GM21529 (cell line): Measurements from ENCODE around the gene AQP2.

Source experiments
- ATAC-seq: cut with Tn5 transposase; IDR thresholded peaks from one replicate; pipeline ENCODE4 v1.9.1; 2021; ENCODE audit not compliant: unreplicated experiment

Gene AQP2, protein sequence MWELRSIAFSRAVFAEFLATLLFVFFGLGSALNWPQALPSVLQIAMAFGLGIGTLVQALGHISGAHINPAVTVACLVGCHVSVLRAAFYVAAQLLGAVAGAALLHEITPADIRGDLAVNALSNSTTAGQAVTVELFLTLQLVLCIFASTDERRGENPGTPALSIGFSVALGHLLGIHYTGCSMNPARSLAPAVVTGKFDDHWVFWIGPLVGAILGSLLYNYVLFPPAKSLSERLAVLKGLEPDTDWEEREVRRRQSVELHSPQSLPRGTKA

DNA sequence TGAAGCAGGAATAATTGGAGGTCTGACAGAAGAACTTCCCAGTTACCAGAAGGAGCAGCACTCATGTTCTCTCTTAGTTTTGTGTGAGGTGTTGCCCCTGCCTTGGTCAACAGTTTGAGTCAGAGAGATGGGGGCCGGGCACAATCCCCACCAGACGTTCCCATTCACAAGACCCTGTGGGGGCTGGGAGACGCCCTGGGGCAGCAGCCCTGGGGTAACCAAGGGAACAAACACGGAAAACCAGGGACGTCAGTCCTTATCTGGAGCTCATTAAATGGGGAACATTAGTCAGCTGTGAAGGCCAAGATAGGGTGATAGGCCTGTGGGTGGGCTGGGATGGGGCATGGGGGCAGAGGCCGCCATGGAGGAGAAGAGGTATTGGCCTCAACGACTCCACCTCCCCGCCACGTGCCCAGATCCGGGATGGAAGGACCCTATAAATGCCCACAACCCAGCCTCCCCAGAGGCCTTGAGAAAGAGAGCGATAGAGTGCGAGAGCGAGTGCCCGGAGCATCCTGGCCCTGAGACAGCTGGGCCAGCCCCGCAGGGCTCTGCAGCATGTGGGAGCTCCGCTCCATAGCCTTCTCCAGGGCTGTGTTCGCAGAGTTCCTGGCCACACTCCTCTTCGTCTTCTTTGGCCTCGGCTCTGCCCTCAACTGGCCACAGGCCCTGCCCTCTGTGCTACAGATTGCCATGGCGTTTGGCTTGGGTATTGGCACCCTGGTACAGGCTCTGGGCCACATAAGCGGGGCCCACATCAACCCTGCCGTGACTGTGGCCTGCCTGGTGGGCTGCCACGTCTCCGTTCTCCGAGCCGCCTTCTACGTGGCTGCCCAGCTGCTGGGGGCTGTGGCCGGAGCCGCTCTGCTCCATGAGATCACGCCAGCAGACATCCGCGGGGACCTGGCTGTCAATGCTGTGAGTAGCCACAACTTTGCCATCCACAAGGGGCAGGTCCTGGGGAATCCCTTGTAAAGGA lies at the start of gene AQP2:
TSS of gene AQP2 (plus strand) at position 465 of the 979 bp plus-strand sequence. CDS start at position 559, 94 bp downstream.
- no peak for ATAC-seq

DNA sequence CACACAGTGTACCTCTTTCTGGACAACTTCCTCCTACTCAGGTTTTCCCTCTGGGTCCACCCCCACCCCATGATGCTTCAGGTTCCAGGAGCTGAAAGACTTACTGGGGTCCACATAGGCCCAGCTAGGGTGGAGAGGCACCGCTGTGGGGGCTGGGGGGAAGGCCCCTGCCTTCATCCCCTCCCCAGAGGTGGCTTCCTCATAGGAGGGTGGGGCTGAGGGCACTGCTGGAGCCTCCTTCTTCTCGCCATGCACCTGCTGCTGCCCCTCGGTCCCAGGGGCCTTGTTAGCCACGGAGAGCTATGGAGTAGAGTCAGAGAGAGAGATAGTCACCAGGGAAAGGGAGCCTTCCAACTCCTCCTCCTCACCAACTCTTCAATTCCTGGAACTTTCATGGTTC lies 49.5 kb upstream of the AQP2 start:
- no peak for ATAC-seq

DNA sequence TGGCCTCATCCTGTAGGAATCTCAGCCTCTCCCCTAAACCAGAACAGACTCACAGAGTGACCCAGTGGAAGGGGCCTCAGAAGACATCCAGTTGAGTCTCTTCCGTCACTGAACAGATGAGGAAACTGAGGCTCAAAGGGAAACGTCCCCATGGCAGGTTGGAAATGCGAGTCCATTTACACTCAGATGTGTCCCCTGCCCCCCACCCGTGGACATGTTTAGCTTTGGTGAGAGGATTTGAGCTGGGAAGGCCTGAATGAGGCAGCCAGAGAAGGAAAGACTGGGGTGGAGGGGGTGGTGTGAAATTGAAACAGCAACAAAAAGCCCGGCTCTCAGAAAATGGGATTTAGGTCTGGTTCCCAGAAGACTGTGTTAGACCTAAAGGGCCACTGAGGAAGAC lies 48.6 kb upstream of the AQP2 start:
- ATAC-seq: no peak

DNA sequence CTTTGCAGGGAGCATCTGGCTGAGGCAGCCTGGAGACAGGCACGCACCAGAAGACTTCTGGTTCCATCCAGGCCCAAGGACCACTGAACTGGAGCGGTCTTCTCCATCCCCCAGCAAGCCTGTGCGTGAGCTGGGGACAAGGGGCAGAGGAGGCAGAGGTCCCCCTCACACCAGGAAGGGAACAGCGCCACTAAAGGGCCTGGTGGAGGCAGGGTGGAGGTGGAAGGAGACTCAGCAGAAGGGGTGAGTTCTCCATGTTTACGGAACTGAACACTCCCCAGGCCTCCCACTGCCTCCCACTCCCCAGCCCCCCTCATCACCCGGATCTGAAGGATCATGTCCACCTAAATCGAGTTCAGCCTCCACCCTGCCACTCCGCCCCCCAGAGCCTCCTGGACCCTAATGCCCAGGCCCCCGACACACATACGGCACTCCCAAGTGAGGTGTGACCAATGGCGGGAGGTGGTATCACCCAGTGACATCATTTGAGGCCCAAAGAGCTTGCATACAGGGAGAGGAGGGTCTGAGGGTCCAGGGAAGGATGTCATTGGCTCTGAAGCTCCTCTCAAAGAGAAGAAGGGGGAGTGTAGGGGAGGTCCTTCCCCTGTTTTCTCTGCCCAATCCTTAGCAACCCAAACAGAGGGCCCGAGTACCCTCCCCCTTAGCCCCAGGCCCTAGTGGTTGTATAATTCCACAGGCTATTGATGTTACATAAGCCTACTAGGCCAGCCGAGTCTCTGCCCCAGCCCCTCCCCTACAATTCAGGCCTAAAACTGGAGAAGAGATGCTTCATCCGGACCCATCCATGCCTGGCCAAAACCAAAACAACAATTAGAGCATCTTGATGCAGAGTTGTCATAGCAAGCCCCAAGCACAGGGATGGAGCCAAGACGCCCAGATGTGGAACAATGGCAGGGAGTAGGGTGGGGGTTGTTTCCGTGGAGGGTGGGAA lies 47.9 kb upstream of the AQP2 start:
- no peak for ATAC-seq

DNA sequence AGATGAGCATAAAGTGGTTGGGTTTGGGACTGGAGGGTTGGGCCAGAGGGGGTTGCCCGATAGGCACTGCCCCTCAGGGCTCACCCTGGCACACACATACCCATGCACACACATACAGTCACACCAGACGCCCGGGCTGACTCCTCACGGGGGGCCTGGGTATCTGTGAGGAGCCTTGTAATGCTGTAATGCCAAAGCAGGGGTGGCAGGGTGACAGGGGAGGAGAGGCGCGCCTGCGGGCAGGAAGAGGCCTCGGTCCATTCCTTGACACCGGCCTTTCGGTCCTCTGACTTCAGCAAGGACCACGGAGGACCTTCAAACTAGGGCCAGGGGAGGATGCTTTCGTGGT lies 47.2 kb upstream of the AQP2 start:
- no peak for ATAC-seq

DNA sequence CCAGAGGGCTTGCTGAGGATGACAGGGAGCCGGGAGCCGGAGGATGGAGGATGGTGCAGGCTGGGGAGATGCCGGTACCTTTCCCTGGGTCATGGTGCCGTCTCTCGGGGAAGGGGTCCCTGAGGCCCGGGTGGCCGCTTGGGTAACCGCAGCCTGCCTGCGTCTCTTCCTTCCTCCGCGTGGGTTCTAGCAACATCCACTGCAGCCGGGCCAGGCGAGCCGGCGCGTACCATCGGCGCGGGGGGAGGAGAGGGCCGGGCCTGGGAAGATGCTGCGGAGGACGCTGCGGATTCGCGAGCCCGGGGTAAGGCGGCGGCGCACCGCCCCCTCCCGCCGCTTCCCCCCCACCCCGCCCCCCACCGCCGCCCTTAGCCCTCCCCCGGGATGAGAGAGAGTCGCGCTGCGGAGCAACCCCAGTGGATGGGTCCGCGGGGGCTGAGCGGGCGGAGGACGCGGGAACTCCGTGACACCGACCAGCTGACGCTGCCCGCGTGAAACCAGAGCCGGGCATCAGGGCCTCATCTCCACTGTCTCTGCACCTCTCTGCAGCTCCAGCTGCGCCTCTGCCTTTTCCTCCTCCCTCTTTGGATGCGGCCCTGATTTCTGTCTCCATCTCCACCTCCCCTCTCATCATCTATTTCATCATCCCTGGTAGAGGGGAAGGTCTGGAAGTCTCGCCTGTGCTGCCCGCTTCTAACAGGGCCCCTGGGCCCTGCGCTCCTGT lies 46.7 kb upstream of the AQP2 start, which contains the start of gene FAIM2:
TSS of gene FAIM2 (minus strand) at position 201 of the 724 bp plus-strand sequence. CDS start at position 93, 108 bp downstream.
- no peak for ATAC-seq

DNA sequence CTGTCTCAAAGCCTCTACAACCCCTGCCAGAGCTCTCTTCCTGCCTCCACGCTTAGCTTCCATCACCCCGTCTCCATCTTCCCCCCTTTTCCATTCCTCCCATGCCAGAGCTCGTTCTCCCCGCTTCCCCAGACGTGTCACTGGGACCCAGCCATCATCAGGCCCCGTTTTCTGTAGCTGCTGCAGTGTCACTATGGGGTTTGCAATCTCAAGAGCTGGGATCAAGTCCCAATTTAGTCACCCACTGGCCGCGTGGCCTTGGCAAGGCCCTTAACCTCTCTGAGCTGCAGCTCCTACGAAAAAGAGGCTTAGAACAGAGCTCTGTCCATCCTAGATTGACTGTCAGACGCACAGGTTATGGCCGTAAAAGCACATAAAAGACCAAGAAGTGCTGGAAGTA lies 45.9 kb upstream of the AQP2 start:
- ATAC-seq: no peak

DNA sequence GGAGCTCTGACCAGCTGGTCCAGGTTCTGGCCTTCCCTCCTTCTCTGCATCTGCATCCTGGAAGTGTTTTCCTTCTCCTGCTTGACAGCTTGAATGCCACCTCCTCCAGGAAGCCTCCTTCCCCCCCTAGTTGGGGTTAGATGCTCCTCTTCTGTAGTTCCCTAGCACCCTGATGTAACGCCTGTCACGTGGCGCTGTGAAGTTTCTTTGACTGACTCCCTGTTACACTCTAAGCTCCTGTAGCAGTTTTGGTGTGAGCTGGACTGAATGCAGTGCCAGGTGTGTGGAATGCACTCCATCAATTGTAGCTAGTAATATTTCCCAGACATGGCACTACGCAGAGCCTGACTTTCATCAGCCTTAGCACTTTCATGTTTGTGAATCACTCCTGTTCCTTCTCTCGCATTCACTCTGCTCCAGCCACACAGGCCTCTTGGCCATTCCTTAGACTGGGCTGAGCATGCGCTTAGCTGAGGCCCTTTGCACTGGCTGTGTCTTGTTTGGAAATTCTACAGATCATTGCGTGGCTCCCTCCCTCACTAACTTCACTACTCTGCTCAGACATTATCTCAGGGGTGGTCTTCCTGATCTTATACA lies 44.7 kb upstream of the AQP2 start:
- no peak for ATAC-seq

DNA sequence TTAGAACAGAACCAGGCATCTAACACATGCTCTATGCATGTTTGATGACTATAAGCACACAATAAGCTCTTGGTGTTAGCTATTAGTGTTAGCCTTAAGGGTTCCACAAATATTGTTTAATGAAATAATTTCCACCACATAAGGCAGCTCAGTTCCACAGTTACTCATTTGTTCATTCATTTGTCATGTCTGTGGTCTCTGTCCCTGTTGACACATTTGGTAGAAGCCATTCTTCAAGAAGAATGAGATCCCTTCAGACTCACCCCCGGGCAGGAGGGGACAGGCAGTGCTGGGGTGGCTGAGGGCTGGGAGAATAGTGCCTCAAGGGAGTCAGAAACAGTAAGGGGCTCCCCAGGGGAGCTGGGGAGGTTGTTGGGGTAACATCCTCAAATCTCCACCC lies 43.2 kb upstream of the AQP2 start:
- no peak for ATAC-seq

DNA sequence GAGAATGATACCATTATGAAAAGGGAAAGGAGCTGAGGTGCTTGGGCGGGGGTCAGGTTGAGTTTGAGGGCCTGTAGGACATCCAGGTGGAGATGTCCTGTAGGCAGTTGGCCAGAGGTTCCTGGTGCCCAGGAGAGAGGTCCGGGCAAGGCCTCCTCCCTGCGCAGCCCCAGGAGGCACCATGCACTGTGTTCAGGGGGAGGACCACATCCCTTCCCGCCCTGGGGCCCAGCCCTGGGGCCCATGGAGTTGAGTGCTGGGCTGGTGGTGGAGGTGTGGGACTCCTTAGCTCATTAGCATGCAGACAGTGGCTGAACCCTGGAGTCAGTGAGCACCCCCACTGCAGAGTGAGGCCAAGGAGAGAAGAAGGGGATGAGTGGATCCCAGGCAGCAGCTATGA lies 41.2 kb upstream of the AQP2 start:
- no peak for ATAC-seq

DNA sequence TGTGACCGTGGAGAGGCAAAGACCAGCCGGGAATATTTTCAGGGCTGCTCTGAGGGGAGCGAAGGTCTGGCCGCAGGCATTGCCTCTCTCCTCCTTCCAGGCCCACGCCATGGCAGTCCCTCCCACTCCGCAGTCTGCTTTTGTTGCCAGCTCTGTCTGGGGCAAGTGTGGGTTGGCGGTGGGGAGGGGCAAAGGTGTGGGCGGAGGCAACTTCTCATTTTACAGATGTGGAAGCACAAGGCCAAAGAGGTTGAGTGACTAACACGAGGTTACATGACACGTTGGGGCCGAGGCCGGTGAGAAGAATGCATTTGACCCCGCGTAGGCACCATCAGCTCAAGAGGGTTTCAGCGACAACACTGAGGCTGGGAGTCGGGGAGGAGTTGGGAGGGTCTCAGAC lies 40.7 kb upstream of the AQP2 start:
- no peak for ATAC-seq

DNA sequence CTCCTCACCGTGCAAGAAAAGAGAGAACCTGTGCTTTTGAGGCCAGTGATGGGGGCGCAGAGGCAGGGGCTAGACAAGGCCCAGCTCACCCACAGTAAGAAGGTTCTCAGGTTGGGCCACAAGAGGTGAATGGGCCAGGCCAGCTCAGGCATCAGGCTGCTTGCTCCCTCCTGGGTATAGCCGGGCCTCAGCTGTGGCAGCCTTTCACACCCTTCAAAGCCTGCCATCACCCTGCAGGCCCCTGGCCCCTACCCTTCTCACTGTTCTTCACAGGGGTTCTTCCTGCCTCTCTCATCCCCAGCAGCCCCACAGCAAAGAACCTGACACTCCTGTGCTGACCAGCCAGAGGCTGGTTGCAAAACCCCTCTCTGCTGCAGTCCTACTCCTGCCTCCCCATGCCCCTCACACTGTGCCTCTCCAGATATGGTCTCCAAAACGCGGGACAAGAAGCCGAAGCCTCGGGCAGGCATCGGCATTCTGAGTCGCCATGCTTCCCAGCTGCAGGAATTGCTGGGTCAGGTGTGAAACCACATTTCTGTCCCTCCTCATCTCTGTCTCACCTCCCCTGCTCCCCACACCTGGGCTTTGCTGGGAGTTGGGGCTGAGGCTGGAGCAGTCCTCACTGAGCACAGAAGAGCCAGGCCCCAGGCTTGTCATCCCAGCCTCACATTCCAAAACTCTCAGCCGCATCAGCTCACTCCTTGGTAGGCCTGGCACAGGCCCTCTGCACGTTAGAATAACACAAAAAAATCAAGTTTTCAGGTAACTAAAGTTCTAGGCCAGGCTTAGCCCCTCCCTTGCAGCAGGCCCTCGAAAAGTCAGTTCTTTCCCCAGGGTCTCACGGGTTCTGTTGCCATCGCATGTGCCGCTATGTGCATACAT lies 40.0 kb upstream of the AQP2 start:
- ATAC-seq: no peak

DNA sequence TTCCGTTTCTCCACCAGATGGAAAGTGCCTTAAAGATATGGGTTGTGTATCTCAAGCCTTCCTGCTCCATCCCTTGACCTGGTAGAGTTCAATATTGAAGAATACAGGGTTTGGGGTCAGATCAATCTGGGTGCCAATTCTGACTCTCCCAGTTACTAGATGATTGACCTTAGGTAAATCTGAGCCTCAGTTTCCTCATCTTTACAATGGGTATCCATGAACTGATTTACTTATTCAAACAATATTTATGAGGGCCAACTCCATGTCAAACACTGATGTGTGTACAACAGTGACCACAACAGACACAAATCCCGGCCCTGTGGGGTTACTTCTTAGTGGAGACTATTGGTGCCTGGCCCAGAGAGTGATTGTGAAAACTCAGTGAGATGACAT lies 39.3 kb upstream of the AQP2 start:
- no peak for ATAC-seq

DNA sequence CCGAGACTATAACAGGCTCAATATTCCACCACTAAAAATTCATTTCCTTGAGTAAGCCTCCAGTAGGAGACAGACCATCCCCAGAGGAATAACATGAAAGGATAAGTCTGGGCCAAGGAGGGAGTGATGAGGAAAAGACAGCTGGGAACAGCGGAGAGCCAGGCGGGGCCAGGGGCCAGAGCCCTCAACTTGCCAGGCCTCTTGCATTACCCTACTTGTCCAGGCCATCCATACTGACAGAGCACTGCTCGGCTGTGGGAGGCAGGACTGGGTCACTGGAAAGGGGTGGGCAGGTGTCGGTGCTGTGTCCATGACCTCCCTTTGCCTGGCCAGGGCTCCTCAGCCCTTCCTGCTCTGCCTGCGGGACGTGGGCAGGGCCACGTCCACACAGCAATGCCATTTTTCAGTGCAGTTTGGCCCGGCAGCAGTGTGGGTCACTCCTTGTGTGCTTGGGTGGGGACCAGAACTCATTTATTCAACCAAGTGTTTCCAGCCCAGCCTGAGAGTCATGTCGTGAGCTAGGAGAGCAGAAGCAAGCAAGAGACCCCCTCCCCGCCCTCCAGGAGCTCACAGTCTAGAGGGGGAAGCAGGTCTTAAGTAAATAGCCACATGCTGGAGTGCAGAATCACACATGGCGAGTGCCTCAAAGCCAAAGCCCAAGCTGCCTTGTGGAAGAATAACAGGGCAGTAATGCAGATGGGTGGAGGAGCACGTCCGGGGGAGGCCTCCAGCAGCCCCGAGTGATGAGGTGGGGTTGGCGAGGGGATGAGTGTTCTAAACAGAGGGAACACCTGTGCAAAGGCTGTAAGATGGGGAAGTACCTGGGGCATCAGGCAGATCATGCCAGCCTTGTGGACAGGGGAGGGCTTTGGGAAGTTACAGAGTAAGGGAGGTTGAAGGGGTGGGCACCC lies 37.9 kb upstream of the AQP2 start:
- ATAC-seq: no peak

DNA sequence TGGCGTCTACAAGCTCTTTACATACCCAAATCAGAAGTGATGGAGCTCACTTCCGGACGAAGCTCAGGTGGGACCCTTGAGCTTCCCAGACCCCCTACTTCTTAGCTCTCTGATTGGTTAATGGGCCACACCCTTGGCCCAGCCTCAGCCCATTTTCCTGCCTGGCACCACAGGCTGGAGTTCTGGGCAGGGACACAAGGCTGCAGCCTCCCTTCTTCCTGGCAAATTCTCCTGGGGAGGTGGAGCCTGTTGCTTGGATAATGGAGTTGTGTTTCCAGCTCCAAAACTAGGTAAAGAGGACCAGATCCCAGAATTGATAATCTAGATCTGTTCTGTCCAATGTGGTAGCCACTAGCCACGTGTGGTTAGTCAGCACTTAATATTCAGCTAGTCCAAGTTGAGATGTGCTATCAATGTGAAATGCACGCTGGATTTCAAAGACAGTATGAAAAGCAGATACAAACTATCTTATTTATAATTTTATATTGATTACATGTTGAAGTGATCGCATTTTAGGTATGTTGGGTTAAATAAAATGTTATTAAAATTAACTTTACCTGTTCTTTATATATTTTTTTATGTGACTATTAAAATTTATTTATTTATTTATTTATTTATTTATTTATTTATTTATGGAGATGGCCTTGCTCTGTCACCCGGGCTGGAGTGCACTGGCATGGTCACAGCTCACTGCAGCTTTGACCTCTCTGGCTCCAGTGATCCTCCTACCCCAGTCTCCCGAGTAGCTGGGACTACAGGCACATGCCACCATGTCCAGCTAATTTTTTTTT lies 34.2 kb upstream of the AQP2 start:
- ATAC-seq: no peak

DNA sequence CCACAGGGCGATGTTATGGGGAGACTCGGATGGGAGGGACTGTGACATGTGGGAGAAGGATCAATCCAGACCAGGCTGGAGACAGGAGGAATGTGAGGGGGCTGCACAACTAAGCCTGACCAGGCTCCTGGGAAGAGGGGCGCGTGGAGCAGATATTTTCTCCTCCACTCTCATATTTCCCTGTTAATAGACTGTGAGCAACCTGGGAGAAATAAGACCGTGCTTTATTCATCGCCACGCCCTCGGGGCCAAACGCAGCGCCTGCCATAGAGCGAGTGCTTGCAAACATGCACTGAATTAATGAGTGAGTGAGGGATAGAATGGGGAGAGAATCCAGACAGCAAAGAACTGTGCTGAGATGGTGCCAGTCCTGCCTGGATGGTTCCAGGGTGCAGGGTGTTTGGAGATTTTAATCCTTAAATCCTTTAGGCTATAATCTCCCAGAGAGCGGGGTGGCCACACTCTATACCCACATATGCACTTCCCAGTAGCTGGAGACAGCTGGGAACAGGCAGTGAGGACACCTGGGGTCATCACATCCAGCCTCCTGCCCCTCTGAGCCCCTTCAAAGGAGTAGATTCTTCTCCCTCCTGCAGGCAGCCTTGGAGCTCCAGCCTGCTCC lies 33.3 kb upstream of the AQP2 start:
- ATAC-seq: no peak

DNA sequence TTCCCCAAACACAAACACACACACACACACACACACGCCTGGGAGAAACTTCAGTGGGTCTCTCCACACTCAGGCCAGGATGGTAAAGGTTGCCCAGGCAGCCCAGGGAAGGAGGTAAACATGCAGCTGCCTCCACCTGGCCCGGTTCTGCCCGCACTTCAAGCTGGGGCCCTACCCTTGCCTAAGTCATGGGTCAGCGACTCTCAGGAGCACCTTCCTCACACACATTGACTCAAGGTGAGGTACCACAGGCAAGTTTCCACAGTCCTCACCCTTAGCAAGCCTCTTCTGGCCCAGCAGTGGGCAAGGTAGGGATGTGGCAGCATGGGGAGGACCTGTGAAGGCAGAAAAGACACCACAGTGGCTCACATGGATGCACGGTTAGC lies 32.8 kb upstream of the AQP2 start:
- ATAC-seq: no peak
